Osteoblast (primary cell): ENCODE data around the gene PRKAR1B. TPM values are rescaled to one million over a fixed set of nuclear protein-coding genes. Genes with fewer than 3 reads are reported as not detected.

ENCODE experiments used
- DNase-seq: peaks from one replicate; pipeline ENCODE4 v3.0.0; 2011; ENCODE audit warnings: low spot score, mixed read lengths; ENCODE audit not compliant: insufficient read length; ENCODE audit errors: missing footprints
- H2AFZ ChIP-seq: 2 replicates; pipeline ENCODE4 v1.6.0; 2011; ENCODE audit warnings: mild to moderate bottlenecking, low read length
- H3K27ac ChIP-seq: 2 replicates; pipeline ENCODE4 v1.5.1; 2011; ENCODE audit warnings: mild to moderate bottlenecking, low read depth, low read length, moderate library complexity
- H3K27me3 ChIP-seq: 2 replicates; pipeline ENCODE4 v1.6.0; 2012; ENCODE audit warnings: mild to moderate bottlenecking, control low read depth, inconsistent platforms, low read length, moderate library complexity; ENCODE audit not compliant: insufficient read depth
- H3K36me3 ChIP-seq: 2 replicates; pipeline ENCODE4 v1.5.1; 2011; ENCODE audit warnings: mild to moderate bottlenecking, low read length, control low read depth, moderate library complexity; ENCODE audit not compliant: insufficient read depth
- H3K4me1 ChIP-seq: 2 replicates; pipeline ENCODE4 v1.5.1; 2011; ENCODE audit warnings: mild to moderate bottlenecking, low read length, control low read depth, moderate library complexity; ENCODE audit not compliant: insufficient read depth
- H3K4me2 ChIP-seq: 2 replicates; pipeline ENCODE4 v1.6.0; 2011; ENCODE audit warnings: mild to moderate bottlenecking, low read length; ENCODE audit not compliant: insufficient read depth
- H3K4me3 ChIP-seq: fragments of 200-600 bp; sonication (generic); 3 replicates; pipeline ENCODE4 v1.5.1; 2012; ENCODE audit warnings: mild to moderate bottlenecking, low read length, inconsistent platforms; ENCODE audit not compliant: insufficient read depth
- H3K79me2 ChIP-seq: 2 replicates; pipeline ENCODE4 v1.6.0; 2012; ENCODE audit warnings: mild to moderate bottlenecking, low read length, control low read depth, inconsistent platforms; ENCODE audit not compliant: insufficient read depth
- H3K9me3 ChIP-seq: 2 replicates; pipeline ENCODE4 v1.5.1; 2011; ENCODE audit warnings: low read depth, low read length, control low read depth
- H4K20me1 ChIP-seq: 2 replicates; pipeline ENCODE4 v1.6.0; 2012; ENCODE audit warnings: mild to moderate bottlenecking, low read length, control low read depth; ENCODE audit not compliant: insufficient read depth
- CTCF ChIP-seq: IDR thresholded peaks from 2 replicates; pipeline ENCODE4 v1.5.1; 2011; ENCODE audit warnings: mild to moderate bottlenecking, low read depth, low read length, moderate library complexity; ENCODE audit errors: extremely low read depth
- total RNA-seq: library from RNA; depleted of rRNA; stranded (reverse); fragments of >200 nt; gene quantifications from 2 replicates; pipeline ENCODE4 v1.2.3, GENCODE V29; 2012

PRKAR1B gene
- total RNA-seq, 1 donor = 6.5 TPM

DNA sequence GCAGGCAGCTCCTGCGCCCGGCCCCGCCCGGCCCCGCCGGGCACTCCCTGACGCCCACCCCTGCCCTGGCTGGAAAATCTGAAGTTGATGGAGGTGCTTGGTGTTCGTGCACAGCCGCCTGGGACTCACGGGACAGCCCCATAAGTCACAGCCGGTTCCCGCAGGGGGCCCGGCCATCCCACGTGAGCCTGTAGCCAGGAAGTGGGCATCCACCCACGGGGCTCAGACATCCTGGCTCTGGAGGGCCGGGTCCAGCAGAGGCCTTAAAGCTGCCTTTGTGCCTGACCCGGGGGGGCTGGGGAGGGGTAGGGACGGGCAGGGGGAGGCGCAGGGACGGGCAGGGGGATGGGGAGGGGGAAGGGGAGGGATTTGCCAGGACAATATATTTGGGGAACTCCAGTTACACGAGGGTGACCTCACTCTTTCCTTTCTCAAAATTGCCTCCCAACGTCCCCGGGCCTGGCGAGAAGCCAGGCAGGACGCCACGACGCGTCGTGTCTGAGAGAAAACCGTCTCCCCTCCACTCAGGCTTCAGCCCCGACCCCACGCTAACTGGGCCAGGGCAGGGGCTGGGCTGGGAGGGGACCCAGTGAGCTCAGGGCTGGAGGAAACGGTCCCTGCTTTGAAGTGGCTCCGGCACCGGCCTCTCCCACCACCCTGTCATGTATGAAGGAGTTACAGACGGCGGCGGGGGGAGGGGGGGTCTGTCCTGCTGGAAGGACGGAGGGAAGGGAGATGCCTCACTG lies 125.3 kb downstream of the PRKAR1B start:
- no peak for TF ChIP-seq CTCF
- Histone ChIP-seq H3K4me2 (peak overlapping the region; percentile 58), H3K79me2 (no peaks in the 10 kb centered on the region), H2AFZ (peak overlapping the region; percentile 46), H3K27me3 (no peaks in the 10 kb centered on the region), H3K4me1 (peaks cover 16% of the 10 kb centered on the region), H3K9me3 (no peaks in the 10 kb centered on the region), H3K36me3 (no peaks in the 10 kb centered on the region), H4K20me1 (no peaks in the 10 kb centered on the region), H3K4me3 (peak overlapping the region; percentile 43), H3K27ac (no peak overlapping the region)
- DNase-seq = peak; percentile 82

DNA sequence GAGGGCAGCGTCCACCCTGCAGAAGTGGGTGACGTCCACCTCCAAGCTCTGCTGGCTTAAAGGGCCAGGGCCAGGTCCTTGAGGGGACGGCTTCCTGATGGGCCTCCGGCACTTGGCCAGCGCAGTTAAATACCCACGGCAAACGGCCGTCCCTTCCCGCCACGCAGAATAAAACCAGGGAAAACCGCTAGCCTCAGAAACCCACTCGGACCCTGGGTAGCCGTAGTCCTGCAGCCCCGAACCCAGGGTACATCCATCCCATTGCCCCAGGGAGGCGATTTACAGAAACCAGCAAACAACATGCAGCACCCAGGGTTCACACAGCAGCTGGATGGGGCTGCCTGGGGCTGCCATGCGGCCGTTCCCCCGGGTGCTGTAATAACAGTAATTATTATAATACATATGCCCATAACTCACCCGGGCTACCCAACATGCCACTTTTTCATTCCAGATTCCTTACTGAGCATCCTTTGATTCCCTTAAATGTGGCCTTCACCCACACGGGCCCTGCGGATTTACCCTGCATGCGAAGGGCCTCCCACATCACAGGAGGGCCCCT lies 126.0 kb downstream of the PRKAR1B start:
- no peaks in the 10 kb centered on the region for H3K79me2 ChIP-seq
- DNase-seq = no peak
- H3K4me1 ChIP-seq = peaks cover 16% of the 10 kb centered on the region
- peak overlapping the region; percentile 58 for H3K4me2 ChIP-seq
- H3K27me3 ChIP-seq = no peaks in the 10 kb centered on the region
- no peaks in the 10 kb centered on the region for H3K36me3 ChIP-seq
- H2AFZ ChIP-seq = peak overlapping the region; percentile 46
- peak overlapping the region; percentile 43 for H3K4me3 ChIP-seq
- no peak for TF ChIP-seq CTCF
- H3K9me3 ChIP-seq = no peaks in the 10 kb centered on the region
- H4K20me1 ChIP-seq = no peaks in the 10 kb centered on the region
- no peak overlapping the region for H3K27ac ChIP-seq

- H3K4me1 ChIP-seq = peaks cover 16% of the 10 kb centered on the region
- H2AFZ ChIP-seq = peak overlapping the region; percentile 46
- peak overlapping the region; percentile 58 for H3K4me2 ChIP-seq
- H3K4me3 ChIP-seq = no peak overlapping the region
- no peaks in the 10 kb centered on the region for H3K27me3 ChIP-seq
- H3K79me2 ChIP-seq = no peaks in the 10 kb centered on the region
- DNase-seq = no peak
- H3K27ac ChIP-seq = no peak overlapping the region
- no peaks in the 10 kb centered on the region for H4K20me1 ChIP-seq
- TF ChIP-seq CTCF = no peak
- no peaks in the 10 kb centered on the region for H3K9me3 ChIP-seq
- no peaks in the 10 kb centered on the region for H3K36me3 ChIP-seq
Measured at GRCh38 chr7:600149-601035, 126.7 kb downstream of the PRKAR1B start.

DNA sequence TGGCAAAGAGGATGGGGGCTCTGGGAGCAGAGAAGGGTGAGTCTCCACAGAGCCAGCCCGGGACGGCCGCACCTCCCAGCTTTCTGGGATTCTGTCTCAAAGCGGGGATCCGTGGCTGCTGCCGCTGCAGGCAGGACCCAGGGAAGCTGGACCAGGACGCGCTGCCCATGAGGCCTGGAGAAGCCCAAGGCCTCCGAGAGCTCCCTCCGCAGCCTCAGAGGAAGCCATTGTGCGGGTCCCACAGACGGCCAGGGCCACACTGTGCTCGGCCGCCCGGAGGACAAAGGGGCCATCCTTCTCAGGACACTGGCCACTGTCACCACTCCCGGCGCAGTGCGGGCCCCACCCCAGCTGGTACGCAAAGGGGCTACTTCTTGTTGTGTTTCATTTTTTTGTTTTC lies 128.2 kb downstream of the PRKAR1B start:
- no peak for TF ChIP-seq CTCF
- H3K79me2 ChIP-seq = no peaks in the 10 kb centered on the region
- no peak overlapping the region for H3K27ac ChIP-seq
- no peaks in the 10 kb centered on the region for H3K9me3 ChIP-seq
- peaks cover 12% of the 10 kb centered on the region for H3K4me1 ChIP-seq
- H2AFZ ChIP-seq = no peak overlapping the region
- H3K27me3 ChIP-seq = no peaks in the 10 kb centered on the region
- H3K4me3 ChIP-seq = no peak overlapping the region
- no peaks in the 10 kb centered on the region for H3K36me3 ChIP-seq
- H3K4me2 ChIP-seq = no peak overlapping the region
- H4K20me1 ChIP-seq = no peaks in the 10 kb centered on the region
- DNase-seq = no peak
